ENCODE data around the gene CP. TPM values are rescaled to one million over a fixed set of nuclear protein-coding genes. Genes with fewer than 3 reads are reported as not detected.

CP gene
- total RNA-seq, 1 experiment from 2014 or later, result 6.8 TPM

DNA sequence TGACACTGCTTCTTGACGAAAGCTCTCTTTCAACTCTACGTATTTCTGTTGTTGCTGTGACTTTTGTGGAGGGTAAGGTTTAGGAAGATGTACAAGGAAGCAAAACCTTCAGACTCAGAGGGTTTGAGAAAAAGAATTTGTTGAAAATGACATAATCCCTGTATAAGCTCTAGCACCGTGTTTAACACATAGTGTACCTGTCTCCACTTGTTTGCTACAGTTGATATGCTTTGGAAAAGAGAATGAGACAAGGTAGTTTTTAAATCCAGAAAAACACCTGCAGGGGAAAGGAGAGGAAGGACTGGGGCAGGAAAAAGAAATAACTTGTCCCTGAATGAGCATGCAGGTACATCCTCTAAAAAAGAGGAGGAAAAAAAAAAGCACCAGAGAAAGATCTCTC is 29.6 kb upstream of the CP start:
- ChIA-PET POLR2A (no interaction called here), CTCF (interaction anchor here (0.6 kb wide), 1 partner anchor 296 kb away, joined by 4 read pairs; no protein-coding TSS in a partner anchor)
- H3K27me3 Mint-ChIP-seq (ENCODE audit: insufficient read depth, unreplicated experiment), result no peaks in the 10 kb centered on the region
- no peaks in the 10 kb centered on the region for H3K27me3 ChIP-seq (replicated peaks; ENCODE audit: control insufficient read depth, insufficient read depth, low read length)
- H3K4me1 Mint-ChIP-seq (ENCODE audit: low read depth, unreplicated experiment), result peaks cover 17% of the 10 kb centered on the region
- no peaks in the 10 kb centered on the region for H3K36me3 ChIP-seq (ENCODE audit: control insufficient read depth, insufficient read depth, low read length)
- H3K4me3 Mint-ChIP-seq (ENCODE audit: unreplicated experiment), result no peak overlapping the region
- BruUV-seq (replicated peaks), result no TSS peak
- peaks cover 9% of the 10 kb centered on the region for H3K9me3 Mint-ChIP-seq (ENCODE audit: unreplicated experiment)
- H3K36me3 Mint-ChIP-seq (ENCODE audit: insufficient read depth, unreplicated experiment), result no peaks in the 10 kb centered on the region
- no peak for DNase-seq
- no peak for TF ChIP-seq CTCF (IDR thresholded peaks at IDR 0.05; ENCODE audit: insufficient read depth in 1 of 2, low read depth in 1 of 2, low read length in 1 of 2, severe bottlenecking in 1 of 2, unreplicated experiment in 1 of 2)
- no peak overlapping the region for H3K27ac Mint-ChIP-seq (ENCODE audit: unreplicated experiment)
- intact Hi-C loops (cut with micrococcal nuclease; ENCODE audit: unreplicated experiment), result no loop called here
- H3K4me3 ChIP-seq (ENCODE audit: low read depth, low read length), result no peak overlapping the region
- H3K4me1 ChIP-seq, result peaks cover 35% of the 10 kb centered on the region
- H3K9me3 ChIP-seq, result no peaks in the 10 kb centered on the region; the same call in 1 of the 2 replicates

- intact Hi-C loops (cut with micrococcal nuclease; ENCODE audit: unreplicated experiment), result no loop called here
- Mint-ChIP-seq H3K36me3 (ENCODE audit: insufficient read depth, unreplicated experiment) (no peaks in the 10 kb centered on the region), H3K27ac (ENCODE audit: unreplicated experiment) (no peak overlapping the region), H3K27me3 (ENCODE audit: insufficient read depth, unreplicated experiment) (no peaks in the 10 kb centered on the region), H3K4me1 (ENCODE audit: low read depth, unreplicated experiment) (peaks cover 11% of the 10 kb centered on the region), H3K9me3 (ENCODE audit: unreplicated experiment) (peaks cover 9% of the 10 kb centered on the region), H3K4me3 (ENCODE audit: unreplicated experiment) (no peak overlapping the region)
- H3K36me3 ChIP-seq (ENCODE audit: control insufficient read depth, insufficient read depth, low read length), result no peaks in the 10 kb centered on the region
- POLR2A ChIA-PET, result no interaction called here
- TF ChIP-seq CTCF (IDR thresholded peaks at IDR 0.05; ENCODE audit: insufficient read depth in 1 of 2, low read depth in 1 of 2, low read length in 1 of 2, severe bottlenecking in 1 of 2, unreplicated experiment in 1 of 2), result no peak
- H3K4me1 ChIP-seq, result peaks cover 29% of the 10 kb centered on the region
- H3K9me3 ChIP-seq, result no peaks in the 10 kb centered on the region; the same call in 1 of the 2 replicates
- no peak for DNase-seq
- no TSS peak for BruUV-seq (replicated peaks)
- no peak overlapping the region for H3K4me3 ChIP-seq (ENCODE audit: low read depth, low read length)
- H3K27me3 ChIP-seq (replicated peaks; ENCODE audit: control insufficient read depth, insufficient read depth, low read length), result no peaks in the 10 kb centered on the region
- CTCF ChIA-PET, result no interaction called here
Measured at GRCh38 chr3:149247929-149248691, 26.5 kb upstream of the CP start.

GRCh38 chr3:149247008-149247710 is 25.5 kb upstream of the CP start:
- no peak overlapping the region for H3K27ac Mint-ChIP-seq (ENCODE audit: unreplicated experiment)
- ChIA-PET CTCF (no interaction called here), POLR2A (no interaction called here)
- no peak for TF ChIP-seq CTCF (IDR thresholded peaks at IDR 0.05; ENCODE audit: insufficient read depth in 1 of 2, low read depth in 1 of 2, low read length in 1 of 2, severe bottlenecking in 1 of 2, unreplicated experiment in 1 of 2)
- DNase-seq, result no peak
- H3K9me3 ChIP-seq, result no peaks in the 10 kb centered on the region; the same call in 1 of the 2 replicates
- no peaks in the 10 kb centered on the region for H3K27me3 Mint-ChIP-seq (ENCODE audit: insufficient read depth, unreplicated experiment)
- H3K4me1 Mint-ChIP-seq (ENCODE audit: low read depth, unreplicated experiment), result peaks cover 11% of the 10 kb centered on the region
- no peak overlapping the region for H3K4me3 ChIP-seq (ENCODE audit: low read depth, low read length)
- peaks cover 3% of the 10 kb centered on the region for H3K9me3 Mint-ChIP-seq (ENCODE audit: unreplicated experiment)
- intact Hi-C loops (cut with micrococcal nuclease; ENCODE audit: unreplicated experiment), result no loop called here
- no peaks in the 10 kb centered on the region for H3K27me3 ChIP-seq (replicated peaks; ENCODE audit: control insufficient read depth, insufficient read depth, low read length)
- no TSS peak for BruUV-seq (replicated peaks)
- no peaks in the 10 kb centered on the region for H3K36me3 ChIP-seq (ENCODE audit: control insufficient read depth, insufficient read depth, low read length)
- peaks cover 29% of the 10 kb centered on the region for H3K4me1 ChIP-seq
- no peak overlapping the region for H3K4me3 Mint-ChIP-seq (ENCODE audit: unreplicated experiment)
- no peaks in the 10 kb centered on the region for H3K36me3 Mint-ChIP-seq (ENCODE audit: insufficient read depth, unreplicated experiment)
